Measurements from ENCODE around the gene ACSS2. TPM values are rescaled to one million over a fixed set of nuclear protein-coding genes. Genes with fewer than 3 reads are reported as not detected.

The ACSS2 gene
- total and polyA plus RNA-seq, 7 experiments from 2014 or later: 14.6 to 51.7 (median 37.5) TPM

DNA sequence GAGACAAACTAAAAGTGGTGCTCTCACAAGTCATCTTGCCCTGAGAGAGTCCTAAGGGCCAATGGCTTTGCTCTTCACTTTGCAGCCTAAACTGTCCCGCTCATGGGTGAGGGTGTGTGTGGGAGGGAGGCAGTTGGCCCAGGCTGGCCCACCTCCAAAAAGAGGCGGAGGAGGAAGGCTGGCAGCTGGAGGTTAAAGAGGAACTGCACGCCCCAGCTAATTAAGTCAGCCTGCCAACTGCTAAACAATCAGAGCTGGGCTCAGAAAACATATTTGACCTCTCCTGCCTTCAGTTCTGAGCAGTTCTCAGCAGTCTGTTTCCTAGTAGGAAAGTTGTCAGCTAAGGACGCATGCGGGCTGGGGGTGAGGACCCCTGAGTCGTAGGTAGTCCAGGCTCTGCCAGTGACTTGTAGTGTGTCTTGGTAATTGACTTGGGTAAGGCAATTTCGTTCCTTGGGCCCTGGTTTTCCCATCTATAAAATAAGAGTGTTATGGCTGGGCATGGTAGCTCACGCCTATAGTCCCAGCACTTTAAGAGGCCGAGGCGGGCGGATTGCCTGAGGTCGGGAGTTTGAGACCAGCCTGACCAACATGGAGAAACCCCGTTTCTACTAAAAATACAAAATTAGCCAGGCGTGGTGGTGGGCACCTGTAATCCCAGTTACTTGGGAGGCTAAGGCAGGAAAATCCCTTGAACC lies 62.2 kb downstream of the ACSS2 start:
- intact Hi-C loops (cut with micrococcal nuclease): no loop called here
- H3K27me3 Mint-ChIP-seq: no peaks in the 10 kb centered on the region
- H3K27ac Mint-ChIP-seq: peak overlapping the region in 2 of 9 donors; percentile 23 to 34
- peaks cover 0 to 3% (median 0%) of the 10 kb centered on the region in 7 donors for H3K4me1 Mint-ChIP-seq
- CTCF ChIA-PET: no interaction called here
- no peak overlapping the region for H3K4me3 Mint-ChIP-seq
- ATAC-seq (peak; percentile 47), DNase-seq (no peak)
- Histone ChIP-seq H3K27me3 (ENCODE audit: control insufficient read depth in 2 of 2, insufficient read depth in 2 of 2, low read length in 2 of 2) (no peaks in the 10 kb centered on the region), H3K36me3 (ENCODE audit: control insufficient read depth in 2 of 3, insufficient read depth in 3 of 3, low read length in 3 of 3) (peaks cover 0 to 70% (median 3%) of the 10 kb centered on the region in 3 experiments), H3K9me3 (ENCODE audit: control insufficient read depth in 2 of 3, low read length in 3 of 3) (no peaks in the 10 kb centered on the region), H3K27ac (ENCODE audit: low read depth, low read length) (no peak overlapping the region), H3K4me1 (ENCODE audit: control insufficient read depth in 2 of 2, insufficient read depth in 2 of 2, low read length in 2 of 2) (no peaks in the 10 kb centered on the region), H3K4me3 (ENCODE audit: low read length) (no peak overlapping the region)
- POLR2A ChIA-PET: no interaction called here
- H3K9me3 Mint-ChIP-seq: no peaks in the 10 kb centered on the region
- peaks cover 13 to 61% (median 26%) of the 10 kb centered on the region in 5 donors for H3K36me3 Mint-ChIP-seq

DNA sequence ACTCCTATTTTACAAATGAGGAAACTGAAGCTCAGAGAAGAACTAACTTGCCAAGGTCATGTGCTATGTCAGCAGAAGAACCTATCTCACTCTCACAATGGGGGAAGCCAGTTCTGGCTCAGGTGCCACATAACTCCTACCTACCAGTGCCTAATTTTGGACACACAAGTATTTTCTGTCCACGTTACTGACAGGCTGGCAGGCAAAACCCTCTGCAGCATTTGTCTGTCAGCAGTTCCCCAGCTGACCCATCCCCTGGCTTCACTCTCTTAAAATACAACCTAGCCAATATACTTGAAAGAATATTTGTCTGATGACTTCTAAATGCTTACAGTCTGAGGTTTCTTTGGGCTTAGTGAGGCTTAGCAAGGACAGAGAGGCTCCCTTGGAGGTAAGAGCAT lies 63.7 kb downstream of the ACSS2 start:
- peaks cover 6 to 62% (median 29%) of the 10 kb centered on the region in 5 donors for H3K36me3 Mint-ChIP-seq
- Histone ChIP-seq H3K36me3 (ENCODE audit: control insufficient read depth in 2 of 3, insufficient read depth in 3 of 3, low read length in 3 of 3) (peaks cover 0 to 73% (median 3%) of the 10 kb centered on the region in 3 experiments), H3K27me3 (ENCODE audit: control insufficient read depth in 2 of 2, insufficient read depth in 2 of 2, low read length in 2 of 2) (no peaks in the 10 kb centered on the region), H3K9me3 (ENCODE audit: control insufficient read depth in 2 of 3, low read length in 3 of 3) (no peaks in the 10 kb centered on the region), H3K4me3 (ENCODE audit: low read length) (no peak overlapping the region), H3K27ac (ENCODE audit: low read depth, low read length) (no peak overlapping the region), H3K4me1 (ENCODE audit: control insufficient read depth in 2 of 2, insufficient read depth in 2 of 2, low read length in 2 of 2) (no peaks in the 10 kb centered on the region)
- ChIA-PET POLR2A (no interaction called here), CTCF (no interaction called here)
- no peak for DNase-seq
- H3K27ac Mint-ChIP-seq: peak overlapping the region in 1 of 9 donors; percentile 13
- intact Hi-C loops (cut with micrococcal nuclease): no loop called here
- H3K4me1 Mint-ChIP-seq: peaks cover 0 to 3% (median 0%) of the 10 kb centered on the region in 7 donors
- no peak overlapping the region for H3K4me3 Mint-ChIP-seq
- no peaks in the 10 kb centered on the region for H3K9me3 Mint-ChIP-seq
- no peak for ATAC-seq
- no peaks in the 10 kb centered on the region for H3K27me3 Mint-ChIP-seq

DNA sequence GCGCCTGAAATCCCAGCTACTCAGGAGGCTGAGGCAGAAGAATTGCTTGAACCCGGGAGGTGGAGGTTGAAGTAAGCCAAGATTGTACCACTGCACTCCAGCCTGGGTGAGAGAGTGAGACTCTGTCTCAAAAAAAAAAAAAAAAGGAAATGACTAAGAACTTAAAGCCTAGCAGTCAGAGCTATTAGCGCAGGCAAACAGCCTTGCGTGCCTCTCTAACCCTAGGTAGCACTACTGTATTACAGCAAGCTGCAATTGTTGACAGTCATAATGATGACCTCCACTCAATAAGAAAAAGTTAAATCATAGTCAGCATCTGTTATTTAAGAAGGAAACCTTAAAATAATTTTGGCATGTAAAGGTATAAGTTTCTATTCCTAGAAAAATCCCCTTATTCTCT lies 64.8 kb downstream of the ACSS2 start:
- ATAC-seq (peak; percentile 37), DNase-seq (no peak)
- Mint-ChIP-seq H3K27me3 (no peaks in the 10 kb centered on the region), H3K27ac (no peak overlapping the region), H3K9me3 (no peaks in the 10 kb centered on the region), H3K4me1 (peaks cover 0 to 3% (median 0%) of the 10 kb centered on the region in 7 donors), H3K36me3 (peaks cover 4 to 59% (median 27%) of the 10 kb centered on the region in 5 donors), H3K4me3 (no peak overlapping the region)
- Histone ChIP-seq H3K27ac (ENCODE audit: low read depth, low read length) (no peak overlapping the region), H3K36me3 (ENCODE audit: control insufficient read depth in 2 of 3, insufficient read depth in 3 of 3, low read length in 3 of 3) (peaks cover 0 to 72% (median 0%) of the 10 kb centered on the region in 3 experiments), H3K27me3 (ENCODE audit: control insufficient read depth in 2 of 2, insufficient read depth in 2 of 2, low read length in 2 of 2) (no peaks in the 10 kb centered on the region), H3K9me3 (ENCODE audit: control insufficient read depth in 2 of 3, low read length in 3 of 3) (no peaks in the 10 kb centered on the region), H3K4me3 (ENCODE audit: low read length) (no peak overlapping the region), H3K4me1 (ENCODE audit: control insufficient read depth in 2 of 2, insufficient read depth in 2 of 2, low read length in 2 of 2) (no peaks in the 10 kb centered on the region)
- intact Hi-C loops (cut with micrococcal nuclease): no loop called here
- ChIA-PET CTCF (no interaction called here), POLR2A (no interaction called here)

DNA sequence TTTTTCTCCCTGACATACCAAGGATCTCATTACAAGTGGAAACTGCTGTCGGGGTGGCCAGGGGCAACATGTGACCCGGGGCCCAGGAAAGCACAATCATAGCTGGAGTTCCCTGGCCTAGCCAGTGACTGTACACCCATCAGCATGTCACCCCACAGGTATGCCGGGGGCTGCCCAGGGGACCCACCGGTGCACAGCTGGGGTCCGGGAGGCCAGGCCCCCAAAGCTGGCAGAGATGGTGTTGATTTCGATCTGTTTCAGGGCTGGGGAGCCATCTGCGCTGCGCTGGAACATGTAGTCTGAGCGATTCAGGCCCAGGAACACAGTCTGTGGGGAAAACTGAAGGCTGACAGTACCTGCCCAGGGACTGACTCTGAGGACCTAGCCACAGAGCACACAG lies 65.9 kb downstream of the ACSS2 start:
- Mint-ChIP-seq H3K9me3 (no peaks in the 10 kb centered on the region), H3K27me3 (no peaks in the 10 kb centered on the region), H3K4me3 (no peak overlapping the region), H3K4me1 (peaks cover 0 to 3% (median 0%) of the 10 kb centered on the region in 7 donors), H3K36me3 (peaks cover 4 to 53% (median 24%) of the 10 kb centered on the region in 5 donors), H3K27ac (no peak overlapping the region)
- intact Hi-C loops (cut with micrococcal nuclease): no loop called here
- POLR2A ChIA-PET: interaction anchor here (0.6 to 0.7 kb wide), 3 partner anchors 82 to 463 kb away, joined by 3 read pairs; no protein-coding TSS in a partner anchor
- Histone ChIP-seq H3K27me3 (ENCODE audit: control insufficient read depth in 2 of 2, insufficient read depth in 2 of 2, low read length in 2 of 2) (no peaks in the 10 kb centered on the region), H3K36me3 (ENCODE audit: control insufficient read depth in 2 of 3, insufficient read depth in 3 of 3, low read length in 3 of 3) (peaks cover 0 to 71% (median 0%) of the 10 kb centered on the region in 3 experiments), H3K4me3 (ENCODE audit: low read length) (no peak overlapping the region), H3K27ac (ENCODE audit: low read depth, low read length) (no peak overlapping the region), H3K4me1 (ENCODE audit: control insufficient read depth in 2 of 2, insufficient read depth in 2 of 2, low read length in 2 of 2) (no peaks in the 10 kb centered on the region), H3K9me3 (ENCODE audit: control insufficient read depth in 2 of 3, low read length in 3 of 3) (no peaks in the 10 kb centered on the region)
- CTCF ChIA-PET: no interaction called here
- DNase-seq (no peak), ATAC-seq (no peak)

DNA sequence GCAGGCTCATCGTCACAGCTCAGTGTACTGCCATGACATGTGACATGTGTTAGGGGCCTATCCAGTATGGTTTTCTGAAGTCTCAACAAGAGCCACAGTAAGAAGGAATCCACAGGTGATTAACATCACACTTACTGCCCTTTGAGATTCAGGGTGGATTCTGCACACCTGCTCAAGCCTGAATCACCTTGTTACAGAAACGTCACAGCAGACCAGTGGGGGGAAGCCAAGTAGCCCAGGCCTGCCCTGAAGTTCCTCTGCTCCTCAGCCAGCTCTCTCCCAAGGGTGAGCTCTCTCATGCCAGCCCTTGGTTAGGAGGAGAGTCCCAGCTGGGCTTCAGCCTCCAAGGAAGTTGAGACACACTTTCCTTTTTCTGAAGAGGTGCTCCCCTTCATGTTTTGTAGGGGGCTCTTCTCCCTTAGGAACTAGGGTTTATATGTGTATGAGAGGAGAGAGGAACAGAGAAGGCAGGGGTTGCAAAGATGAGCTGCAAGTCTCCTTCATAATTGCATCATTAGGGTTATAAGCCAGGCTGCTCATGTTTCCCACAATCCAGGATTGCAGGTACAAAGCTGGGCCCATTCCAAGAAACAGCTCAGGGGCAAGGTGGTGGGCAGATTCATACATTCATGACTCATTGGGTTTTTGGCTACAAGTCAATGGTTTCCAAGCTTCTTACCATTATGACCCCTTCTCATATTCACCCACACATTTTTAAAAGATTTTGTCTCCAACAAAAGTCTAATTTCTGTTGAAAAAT lies 67.6 kb downstream of the ACSS2 start:
- DNase-seq (no peak), ATAC-seq (no peak)
- H3K9me3 Mint-ChIP-seq: no peaks in the 10 kb centered on the region
- H3K36me3 Mint-ChIP-seq: peaks cover 4 to 48% (median 18%) of the 10 kb centered on the region in 5 donors
- H3K4me3 Mint-ChIP-seq: no peak overlapping the region
- Histone ChIP-seq H3K36me3 (ENCODE audit: control insufficient read depth in 2 of 3, insufficient read depth in 3 of 3, low read length in 3 of 3) (peaks cover 0 to 67% (median 0%) of the 10 kb centered on the region in 3 experiments), H3K4me3 (ENCODE audit: low read length) (no peak overlapping the region), H3K27me3 (ENCODE audit: control insufficient read depth in 2 of 2, insufficient read depth in 2 of 2, low read length in 2 of 2) (no peaks in the 10 kb centered on the region), H3K9me3 (ENCODE audit: control insufficient read depth in 2 of 3, low read length in 3 of 3) (no peaks in the 10 kb centered on the region), H3K27ac (ENCODE audit: low read depth, low read length) (no peak overlapping the region), H3K4me1 (ENCODE audit: control insufficient read depth in 2 of 2, insufficient read depth in 2 of 2, low read length in 2 of 2) (no peaks in the 10 kb centered on the region)
- H3K27ac Mint-ChIP-seq: no peak overlapping the region
- intact Hi-C loops (cut with micrococcal nuclease): no loop called here
- ChIA-PET CTCF (interaction anchor here (0.5 to 0.6 kb wide), 3 partner anchors 11 to 198 kb away, joined by 3 to 4 read pairs (median 4); no protein-coding TSS in a partner anchor), POLR2A (no interaction called here)
- no peaks in the 10 kb centered on the region for H3K27me3 Mint-ChIP-seq
- peaks cover 0 to under 1% (median 0%) of the 10 kb centered on the region in 7 donors for H3K4me1 Mint-ChIP-seq

DNA sequence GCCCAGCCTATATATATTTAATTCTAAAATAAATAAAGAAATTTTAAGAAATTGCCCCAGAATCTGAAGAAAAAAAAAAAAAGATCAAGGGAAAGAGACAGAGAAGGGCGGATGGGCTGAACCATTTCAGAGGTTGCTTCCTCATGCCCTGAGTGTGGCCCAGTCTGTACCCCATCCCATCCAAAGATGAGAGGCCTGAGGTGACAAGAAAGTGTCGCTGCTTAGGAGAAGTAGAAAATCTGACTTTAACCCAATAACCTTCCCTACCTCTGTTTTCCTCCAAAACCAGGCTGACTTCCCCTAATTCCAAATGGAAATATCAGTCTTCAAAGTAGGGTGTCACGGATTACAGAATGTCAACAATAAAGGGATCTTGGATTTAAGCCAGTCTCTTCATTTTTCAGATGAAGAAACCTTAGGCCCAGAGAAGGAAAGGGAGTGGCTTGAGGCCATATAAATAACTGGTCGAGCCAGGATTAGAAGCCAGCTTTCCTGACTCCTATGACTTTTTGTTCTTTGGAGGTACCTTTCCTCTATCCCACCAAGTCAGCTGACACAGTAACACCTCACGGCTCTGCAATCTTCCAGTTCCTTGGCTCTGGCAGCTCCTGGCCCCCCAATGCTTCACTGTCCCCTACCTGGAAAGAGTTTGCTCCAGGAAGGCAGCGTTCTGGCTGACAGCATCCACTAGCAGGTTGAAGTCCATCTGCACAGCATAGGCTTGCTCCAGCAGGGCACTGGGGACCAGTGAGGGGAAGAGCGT lies 69.1 kb downstream of the ACSS2 start:
- no peak overlapping the region for H3K4me3 Mint-ChIP-seq
- H3K36me3 Mint-ChIP-seq: peaks cover 5 to 56% (median 29%) of the 10 kb centered on the region in 5 donors
- POLR2A ChIA-PET: no interaction called here
- H3K4me1 Mint-ChIP-seq: peaks cover 0 to 6% (median 0%) of the 10 kb centered on the region in 7 donors
- DNase-seq: no peak
- no peak for ATAC-seq
- H3K27ac ChIP-seq (ENCODE audit: low read depth, low read length): no peak overlapping the region
- H3K4me1 ChIP-seq (ENCODE audit: control insufficient read depth in 2 of 2, insufficient read depth in 2 of 2, low read length in 2 of 2): no peaks in the 10 kb centered on the region
- H3K27me3 Mint-ChIP-seq: no peaks in the 10 kb centered on the region
- H3K9me3 Mint-ChIP-seq: no peaks in the 10 kb centered on the region
- H3K4me3 ChIP-seq (ENCODE audit: low read length): no peak overlapping the region
- H3K36me3 ChIP-seq (ENCODE audit: control insufficient read depth in 2 of 3, insufficient read depth in 3 of 3, low read length in 3 of 3): peaks cover 0 to 75% (median 0%) of the 10 kb centered on the region in 3 experiments
- H3K27me3 ChIP-seq (ENCODE audit: control insufficient read depth in 2 of 2, insufficient read depth in 2 of 2, low read length in 2 of 2): no peaks in the 10 kb centered on the region
- intact Hi-C loops (cut with micrococcal nuclease): no loop called here
- no peak overlapping the region for H3K27ac Mint-ChIP-seq
- CTCF ChIA-PET: no interaction called here
- no peaks in the 10 kb centered on the region for H3K9me3 ChIP-seq (ENCODE audit: control insufficient read depth in 2 of 3, low read length in 3 of 3)
